Sigmoid colon (tissue), 4 donors: Measurements from ENCODE around the gene FRZB.

ENCODE experiments used
- CTCF ChIP-seq, 4 experiments: fragments of 450-650 bp in 3 of 4; fragments of 200-600 bp in 1 of 4; IDR thresholded peaks; one replicate each; pipeline ENCODE4 v1.5.1; 2016 to 2019; ENCODE audit warnings: antibody characterized with exemption in 4 of 4, mild to moderate bottlenecking in 3 of 4, moderate library complexity in 2 of 4
- EP300 ChIP-seq, 4 donors: sonication (generic); formaldehyde crosslinking; IDR thresholded peaks; one replicate each; pipeline ENCODE4 v1.6.1; 2017; ENCODE audit warnings: antibody characterized with exemption in 4 of 4
- POLR2A ChIP-seq, 2 donors: fragments of 450-650 bp; IDR thresholded peaks; one replicate each; pipeline ENCODE4 v1.6.1; 2016; ENCODE audit warnings: antibody characterized with exemption in 2 of 2, mild to moderate bottlenecking in 2 of 2, moderate library complexity in 2 of 2
- POLR2AphosphoS5 ChIP-seq, 4 donors: sonication (generic); formaldehyde crosslinking; IDR thresholded peaks; one replicate each; pipeline ENCODE4 v1.6.1; 2017; ENCODE audit warnings: antibody characterized with exemption in 4 of 4

GRCh38 chr2:182804128-182804527 lies 62.3 kb downstream of the FRZB start:
- no peak for TF ChIP-seq CTCF (IDR thresholded peaks at IDR 0.05)
- no peak for TF ChIP-seq POLR2A (IDR thresholded peaks at IDR 0.05)
- no peak for TF ChIP-seq POLR2AphosphoS5 (IDR thresholded peaks at IDR 0.05)
- no peak for TF ChIP-seq EP300 (IDR thresholded peaks at IDR 0.05)
